Activated naive CD4-positive, alpha-beta T cell (primary cell): ENCODE results near the gene SRSF7.
"Not testable (repeated sequence)": the region's sequence is repeated elsewhere in the genome, so short reads cannot be mapped to it uniquely, and the experiment has no call there.

Source experiments
- DNase-seq, 4 experiments: peaks; one replicate each; lab custom pipeline; 2025; lab: John Stamatoyannopoulos, UW

The SRSF7 gene

GRCh38 chr2:38731684-38732221, 19.4 kb downstream of the SRSF7 start:
- no peak for DNase-seq

GRCh38 chr2:38731090-38731489, 20.1 kb downstream of the SRSF7 start:
- no peak for DNase-seq

GRCh38 chr2:38728694-38729093, 22.5 kb downstream of the SRSF7 start:
- no peak for DNase-seq

- DNase-seq, result no peak
Observed at GRCh38 chr2:38727661-38728060, 23.5 kb downstream of the SRSF7 start.

GRCh38 chr2:38723173-38723572, 28.0 kb downstream of the SRSF7 start:
- DNase-seq, result no peak

- DNase-seq, result no peak
Observed at GRCh38 chr2:38722271-38723061, 28.7 kb downstream of the SRSF7 start.

- DNase-seq, result no peak
Observed at GRCh38 chr2:38720613-38721241, 30.4 kb downstream of the SRSF7 start.

- DNase-seq, result no peak
Observed at GRCh38 chr2:38719706-38720105, 31.5 kb downstream of the SRSF7 start.

- no peak for DNase-seq
Observed at GRCh38 chr2:38718601-38719000, 32.6 kb downstream of the SRSF7 start.

GRCh38 chr2:38716185-38716584, 35.0 kb downstream of the SRSF7 start:
- no peak for DNase-seq

GRCh38 chr2:38714941-38715340, 36.2 kb downstream of the SRSF7 start:
- not testable (repeated sequence) for DNase-seq

- DNase-seq, result no peak
Observed at GRCh38 chr2:38713338-38713737, 37.8 kb downstream of the SRSF7 start.

GRCh38 chr2:38712871-38713270, 38.3 kb downstream of the SRSF7 start:
- no peak for DNase-seq

- DNase-seq, result no peak
Observed at GRCh38 chr2:38712413-38712812, 38.7 kb downstream of the SRSF7 start.

GRCh38 chr2:38711558-38711957, 39.6 kb downstream of the SRSF7 start:
- DNase-seq, result no peak

GRCh38 chr2:38709567-38710194, 41.5 kb downstream of the SRSF7 start:
- DNase-seq, result no peak

GRCh38 chr2:38708900-38709566, 42.1 kb downstream of the SRSF7 start:
- DNase-seq, result no peak

- not testable (repeated sequence) for DNase-seq
Observed at GRCh38 chr2:38708491-38708890, 42.7 kb downstream of the SRSF7 start.

- no peak for DNase-seq
Observed at GRCh38 chr2:38706846-38707345, 44.3 kb downstream of the SRSF7 start.

- DNase-seq, result no peak
Observed at GRCh38 chr2:38704664-38705063, 46.5 kb downstream of the SRSF7 start.

- DNase-seq, result not testable (repeated sequence)
Observed at GRCh38 chr2:38703336-38703735, 47.8 kb downstream of the SRSF7 start.

- no peak for DNase-seq
Observed at GRCh38 chr2:38702413-38702812, 48.7 kb downstream of the SRSF7 start.
